ENCODE data around the gene ARX. TPM values are rescaled to one million over a fixed set of nuclear protein-coding genes. Genes with fewer than 3 reads are reported as not detected.

ARX gene
- total RNA-seq, 1 donor from 2014 or later = 0.31 TPM

DNA sequence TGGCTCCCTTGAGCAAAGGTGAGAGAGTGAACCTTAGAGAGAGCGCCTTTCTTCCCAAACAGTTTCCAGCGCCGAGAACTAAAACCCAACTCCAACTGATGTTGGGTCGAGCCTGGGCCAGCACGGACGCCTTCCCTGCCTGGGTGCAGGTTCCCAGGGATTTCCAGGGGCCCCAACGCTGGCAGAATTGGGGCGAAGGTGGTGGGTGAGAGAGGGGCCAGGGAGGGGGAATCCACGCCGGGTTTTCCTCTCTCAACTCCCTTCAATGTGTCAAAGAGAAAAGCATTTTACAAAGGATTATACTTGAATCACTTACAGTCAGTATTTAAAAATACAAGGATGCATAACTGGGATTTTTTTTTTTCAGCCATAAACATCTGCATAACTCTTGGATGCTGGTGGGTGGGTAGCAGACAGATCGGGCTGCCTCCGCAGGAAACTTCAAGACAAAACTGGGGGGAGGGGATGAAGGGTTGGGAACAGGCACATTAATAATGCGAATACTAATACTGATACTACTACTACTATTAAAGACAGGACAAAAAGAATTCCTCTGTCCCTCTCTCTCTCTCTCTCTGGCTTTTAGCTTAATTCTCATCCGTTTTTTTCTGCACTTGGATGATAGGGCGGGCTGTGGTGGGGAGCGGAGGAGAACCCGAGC lies 1.3 kb upstream of the ARX start:
- no peak for DNase-seq

DNA sequence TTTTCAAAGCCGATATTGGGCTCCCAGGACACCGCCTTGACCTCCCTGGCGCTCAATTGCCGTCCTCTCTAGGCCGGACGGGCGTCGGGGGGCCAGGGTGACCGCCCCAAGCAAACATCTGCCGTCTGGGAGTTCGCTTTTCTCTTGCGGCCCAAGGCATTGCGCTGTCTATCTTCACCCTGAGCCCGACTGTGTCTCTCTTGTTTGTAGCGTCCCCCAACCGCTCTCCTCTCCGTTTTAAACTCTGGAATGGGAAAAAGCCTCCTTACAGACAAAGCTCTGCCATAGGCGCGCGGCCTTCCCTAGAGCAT lies 551 bp upstream of the ARX start:
- DNase-seq = no peak

GRCh38 chrX:25014366-25014838 lies 1.4 kb downstream of the ARX start:
- DNase-seq = no peak

DNA sequence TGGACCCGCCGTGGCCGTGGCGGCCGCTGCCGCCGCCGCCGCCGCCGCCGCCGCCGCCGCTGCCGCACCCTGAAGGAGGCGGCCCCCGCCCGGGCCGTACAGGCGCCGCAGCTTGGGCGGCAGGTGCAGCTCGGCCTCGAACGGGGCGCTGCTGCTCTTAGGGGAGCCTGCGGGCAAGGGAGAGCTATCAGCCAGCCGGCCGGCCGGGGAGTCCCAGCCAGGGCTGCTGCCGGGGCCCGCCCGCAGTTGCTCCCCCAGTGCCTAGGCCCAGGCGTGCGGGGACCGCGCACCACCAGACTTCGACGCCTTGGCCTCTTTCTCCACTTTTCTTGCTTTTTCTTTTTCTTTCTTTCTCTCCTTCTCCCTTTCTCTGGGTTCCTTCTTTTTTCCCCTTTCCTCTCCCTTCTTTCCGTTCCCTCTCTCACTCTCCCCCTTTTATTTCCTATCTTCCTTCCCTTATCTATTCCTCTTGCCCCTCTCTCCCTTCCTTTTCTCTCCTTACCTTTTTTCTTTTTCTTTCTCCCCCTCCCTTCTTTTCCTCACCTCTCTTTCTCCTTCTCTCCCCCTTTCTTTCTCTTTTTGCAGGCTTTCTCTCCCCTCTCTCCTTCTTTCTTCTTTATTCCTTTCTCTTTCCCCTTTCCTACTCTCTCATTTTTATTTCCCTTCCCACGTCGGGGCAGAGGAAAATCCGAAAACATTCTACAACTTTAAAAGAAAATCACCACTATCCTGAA lies 2.0 kb downstream of the ARX start:
- no peak for DNase-seq

DNA sequence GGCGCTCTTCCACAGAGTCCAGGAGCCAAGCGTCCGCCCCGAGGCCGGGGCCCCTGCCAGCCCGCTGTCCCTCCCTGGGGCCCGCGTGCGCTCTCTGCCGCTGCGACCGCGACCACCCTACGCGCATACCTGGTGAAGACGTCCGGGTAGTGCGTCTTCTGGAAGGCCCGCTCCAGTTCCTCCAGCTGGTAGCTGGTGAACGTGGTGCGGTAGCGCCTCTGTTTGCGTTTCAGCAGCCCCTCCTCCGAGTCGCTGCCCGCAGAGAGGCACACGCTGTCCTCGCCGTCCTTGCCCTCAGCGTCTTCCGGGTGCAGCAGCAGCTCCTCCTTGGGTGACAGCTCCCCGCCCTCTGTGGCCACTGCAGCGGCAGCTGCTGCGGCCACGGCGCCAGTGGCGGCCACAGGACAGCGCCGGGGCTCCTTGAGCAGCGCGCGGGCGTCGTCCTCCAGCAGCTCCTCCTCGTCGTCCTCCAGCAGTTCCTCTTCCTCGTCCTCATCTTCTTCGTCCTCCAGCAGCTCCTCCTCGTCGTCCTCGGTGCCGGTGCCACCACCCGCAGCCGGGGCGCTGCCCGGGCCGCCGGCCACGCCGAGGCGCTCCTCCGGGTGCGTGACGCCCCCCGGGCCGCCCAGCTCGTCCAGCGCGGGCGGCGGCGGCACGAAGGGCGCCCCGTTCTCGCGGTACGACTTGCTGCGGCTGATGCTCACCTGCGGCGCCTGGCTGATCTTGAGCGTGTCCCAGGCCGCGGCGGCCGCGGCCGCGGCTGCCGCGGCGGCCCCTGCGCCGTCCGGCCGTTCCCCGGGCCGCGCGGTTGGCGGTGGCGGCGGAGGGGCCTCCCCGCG lies 2.8 kb downstream of the ARX start:
- no peak for DNase-seq

DNA sequence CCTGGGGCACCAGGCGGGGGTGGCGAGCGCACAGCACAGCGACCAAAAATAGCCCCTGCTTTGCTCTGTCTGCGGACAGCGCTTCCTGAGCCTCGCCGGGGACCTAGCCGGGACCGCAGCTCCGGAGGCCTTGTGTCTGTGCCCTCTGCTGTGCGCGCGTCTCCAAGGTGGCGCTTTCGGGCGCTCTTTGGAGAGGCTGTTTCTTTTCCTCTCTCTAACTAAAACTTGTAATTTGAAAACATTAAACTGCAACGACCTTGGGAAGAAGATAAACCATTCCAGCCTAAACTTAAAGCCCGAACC lies 3.4 kb downstream of the ARX start:
- DNase-seq = peak; percentile 55

GRCh38 chrX:25011589-25012432 lies 4.0 kb downstream of the ARX start:
- DNase-seq = no peak

- no peak for DNase-seq
Observed at GRCh38 chrX:25010784-25011588, 4.8 kb downstream of the ARX start.

- DNase-seq = no peak
Observed at GRCh38 chrX:25009407-25009806, 6.4 kb downstream of the ARX start.

DNA sequence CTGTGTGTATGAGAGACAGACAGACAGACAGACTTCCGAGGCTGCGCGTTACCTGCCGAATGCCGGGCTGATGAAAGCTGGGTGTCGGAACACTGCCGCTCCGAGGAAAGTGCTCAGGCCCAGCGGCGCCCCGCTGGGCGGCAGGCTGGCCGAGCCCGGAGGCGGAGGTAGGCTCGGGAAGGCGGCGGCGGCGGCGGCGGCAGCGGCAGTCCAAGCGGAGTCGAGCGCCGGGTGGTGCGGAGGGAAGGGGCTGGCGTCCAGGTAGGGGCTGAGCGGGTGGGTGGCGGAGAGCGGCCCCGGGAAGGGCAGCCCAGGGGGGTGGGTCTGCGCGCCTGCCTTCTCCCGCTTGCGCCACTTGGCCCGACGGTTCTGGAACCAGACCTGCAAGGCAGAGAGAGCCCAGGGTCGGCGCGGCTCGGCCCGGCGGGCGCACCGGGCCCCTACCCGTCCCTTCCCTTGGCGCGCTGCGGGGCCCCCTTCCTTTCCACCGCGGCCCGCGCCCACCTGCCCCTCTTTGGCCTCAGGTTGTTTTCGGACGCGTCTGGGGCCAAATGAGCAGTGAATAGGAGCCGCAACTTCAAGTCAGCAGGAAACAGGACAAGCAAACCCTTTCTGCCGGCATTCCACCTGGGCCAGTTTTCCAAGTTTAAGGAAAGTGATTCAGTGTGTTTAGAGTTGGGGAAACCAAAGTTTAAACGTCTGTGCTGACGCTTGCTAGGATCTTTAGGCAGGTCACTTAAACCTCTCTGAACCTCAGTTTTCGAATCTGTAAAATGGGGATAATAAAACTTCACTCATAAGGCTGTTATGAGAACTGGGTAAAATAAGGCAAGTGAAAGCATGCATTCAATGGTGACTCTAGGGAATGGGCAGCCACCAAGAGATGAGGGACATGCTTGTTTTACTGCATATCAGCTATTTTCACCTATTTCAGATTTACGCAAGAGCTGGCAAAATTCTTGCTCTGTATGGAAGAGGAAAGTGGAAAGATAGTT lies 8.4 kb downstream of the ARX start:
- DNase-seq = no peak

- DNase-seq = no peak
Observed at GRCh38 chrX:25006586-25007058, 9.1 kb downstream of the ARX start.

DNA sequence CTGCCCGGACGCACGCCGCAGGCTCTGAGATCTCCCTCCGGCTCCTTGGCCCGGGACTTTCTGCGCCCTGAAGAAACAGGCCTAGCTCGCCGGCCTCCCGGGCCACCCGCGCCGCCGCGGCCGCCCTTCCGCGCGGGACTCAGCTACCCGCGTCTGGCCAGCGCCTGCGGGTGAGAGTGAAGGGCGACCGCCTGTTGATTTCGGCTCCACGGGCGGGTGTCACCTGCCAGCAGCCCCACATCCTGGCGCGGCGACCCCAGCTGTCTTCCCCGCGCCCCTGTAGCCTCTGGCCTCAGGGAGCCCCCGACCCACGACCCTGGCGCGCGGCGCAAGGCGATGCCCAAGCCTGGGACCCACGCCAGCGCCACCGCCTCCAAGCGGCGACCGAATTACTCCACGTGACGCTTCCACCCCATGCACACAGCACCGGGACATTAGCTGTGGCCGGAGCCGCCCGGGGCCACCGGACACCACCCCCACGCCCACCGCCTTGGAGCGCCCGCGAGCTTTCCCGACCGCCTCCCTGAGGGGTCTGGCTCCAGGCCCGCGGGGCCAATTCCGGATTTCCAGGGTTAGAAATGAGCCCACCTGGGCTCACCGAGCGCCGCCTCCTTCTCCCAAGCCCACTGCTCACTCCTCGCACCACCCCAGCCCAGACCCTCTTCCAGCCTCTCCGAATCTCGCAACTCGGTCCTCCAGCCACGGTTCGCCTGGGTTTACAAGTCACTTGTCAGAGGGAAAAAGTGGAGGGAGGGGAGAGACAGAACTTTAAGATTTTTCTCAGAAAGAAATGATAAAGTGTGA lies 10.2 kb downstream of the ARX start:
- no peak for DNase-seq

- DNase-seq = no peak
Observed at GRCh38 chrX:25005034-25005381, 10.8 kb downstream of the ARX start.

GRCh38 chrX:25004485-25005032 lies 11.2 kb downstream of the ARX start:
- DNase-seq = no peak

GRCh38 chrX:25004040-25004439 lies 11.7 kb downstream of the ARX start:
- DNase-seq = no peak

DNA sequence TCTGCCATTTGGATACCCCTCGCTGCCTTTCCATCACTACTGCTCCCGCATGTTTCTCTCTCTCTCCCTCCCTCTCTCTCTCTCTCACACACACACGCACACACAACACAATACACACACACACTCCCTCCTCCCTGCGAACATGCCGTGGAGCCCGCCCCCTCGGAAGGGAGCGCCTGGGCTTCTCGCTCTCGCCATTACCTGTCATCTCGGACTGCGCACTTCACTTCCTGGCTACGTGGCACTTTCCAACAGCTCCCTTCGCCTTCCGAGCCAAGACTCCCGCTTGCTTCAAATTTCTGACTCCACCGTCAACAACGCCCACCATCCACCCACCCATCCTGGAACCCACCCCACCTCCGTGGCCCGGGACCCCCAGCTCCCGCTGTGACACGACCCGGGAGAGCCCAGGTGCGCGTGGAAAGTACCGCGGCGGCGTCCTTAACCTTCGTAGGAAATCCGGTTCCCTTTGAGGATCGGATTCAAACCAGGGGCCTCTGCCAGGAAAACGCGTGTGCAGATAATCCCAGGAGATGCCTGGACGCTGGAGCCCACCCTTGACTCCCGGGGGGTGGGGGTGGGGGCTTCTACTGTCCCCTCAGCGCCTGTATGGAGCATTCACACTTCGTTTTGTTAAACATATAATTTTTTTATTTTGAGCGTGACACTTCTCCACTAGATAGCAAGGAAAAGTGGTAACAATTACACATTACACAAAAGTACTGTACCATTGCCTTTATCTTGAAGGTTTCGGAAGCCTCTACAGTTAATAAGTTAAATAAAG lies 12.5 kb downstream of the ARX start:
- DNase-seq = no peak

DNA sequence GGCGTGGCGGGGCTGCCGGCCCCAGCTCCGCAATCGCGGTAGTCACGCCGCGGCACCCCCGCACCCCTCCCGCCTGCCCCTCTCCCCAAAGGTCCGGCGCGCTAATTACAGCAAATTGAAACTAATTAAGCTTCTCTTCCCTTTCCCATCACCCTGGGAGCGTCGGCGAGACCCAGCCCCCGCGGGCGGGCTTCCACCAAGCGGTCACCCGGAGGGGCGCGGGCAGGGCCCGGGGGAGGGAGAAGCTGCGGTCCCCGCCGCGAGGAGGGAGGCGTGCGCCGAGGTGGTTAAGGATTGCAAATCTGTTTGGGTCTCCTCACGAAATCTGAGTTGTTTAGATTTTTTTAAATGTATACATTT lies 13.1 kb downstream of the ARX start:
- DNase-seq = no peak

Data from tongue (tissue), 2 donors.